ENCODE results near the gene CCDC50. TPM values are rescaled to one million over a fixed set of nuclear protein-coding genes. Genes with fewer than 3 reads are reported as not detected.

Gene CCDC50
- total and polyA plus RNA-seq, 2 of the 8 experiments (the other 6 are each of a cell fraction or from before 2014, with no cell fraction given), result 7.3 to 19.2 TPM

DNA sequence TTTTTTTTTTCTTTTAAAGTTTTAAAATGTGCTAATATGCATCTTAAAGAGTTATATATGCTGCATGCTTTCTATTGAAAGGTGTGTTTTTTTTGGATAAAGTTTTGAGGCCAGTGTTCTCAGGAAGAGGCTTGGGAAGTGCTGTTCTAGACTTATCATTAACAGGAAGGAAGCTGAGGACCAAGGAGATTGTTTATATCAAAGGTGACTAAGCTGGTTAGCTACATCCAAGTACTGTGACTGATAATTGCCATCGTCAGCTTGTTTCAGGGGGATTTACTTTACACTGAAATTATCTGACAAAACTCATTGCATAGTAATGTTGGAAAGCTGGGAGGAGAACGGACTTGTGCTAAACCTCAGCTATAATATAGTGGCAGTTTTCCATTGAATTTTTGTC is 37.5 kb downstream of the CCDC50 start:
- no peak overlapping the region for H3K23ac ChIP-seq (ENCODE audit: insufficient read length)
- no peaks in the 10 kb centered on the region for H4K20me1 ChIP-seq (replicated peaks in 1 of 2; ENCODE audit: control insufficient read depth in 1 of 2, insufficient read depth in 2 of 2, low read length in 2 of 2)
- 88% methylated on average over 2 of the region's 2 CpGs; no CpG with 5 or more reads in 1 of the 2 experiments for WGBS, 2 experiments (ENCODE audit: extremely low coverage in 1 of 2, insufficient coverage in 1 of 2, insufficient read length in 1 of 2, insufficient replicate concordance in 2 of 2, low coverage in 1 of 2, low lambda C conversion rate in 2 of 2, missing lambda C conversion rate in 1 of 2)
- no peak overlapping the region; a peak in 1 of 7 replicates for H3K9ac ChIP-seq (replicated peaks in 1 of 4; ENCODE audit: extremely low read depth in 1 of 4, low read depth in 3 of 4, low read length in 3 of 4)
- H2BK12ac ChIP-seq (ENCODE audit: low read depth, low read length), result no peak overlapping the region
- H3K9me3 ChIP-seq (ENCODE audit: insufficient read depth in 2 of 2, low read depth in 1 of 2, low read length in 1 of 2), result no peaks in the 10 kb centered on the region
- no peak overlapping the region for H4K5ac ChIP-seq (ENCODE audit: insufficient read length, low read depth, low read length)
- H3K4ac ChIP-seq (replicated peaks; ENCODE audit: insufficient read length, low read depth, low read length), result no peak overlapping the region
- POLR2A ChIA-PET (ENCODE audit: partially characterized antibody), result no interaction called here
- DNase-seq (ENCODE audit: low read depth in 1 of 2, low spot score in 2 of 2) (no peak), FAIRE-seq (no peak)
- H3K27ac ChIP-seq (ENCODE audit: low read depth, low read length), result no peak overlapping the region
- peaks cover 0 to 14% (median 6%) of the 10 kb centered on the region in 4 experiments; a peak in 4 of 7 replicates for H3K4me1 ChIP-seq (replicated peaks in 1 of 4; ENCODE audit: control insufficient read depth in 3 of 4, insufficient read depth in 4 of 4, low read length in 3 of 4)
- CTCF ChIA-PET (ENCODE audit: partially characterized antibody), result interaction anchor here (0.7 to 2.7 kb wide), 4 partner anchors 9 to 1190 kb away, joined by 3 to 6 read pairs (median 3); no protein-coding TSS in a partner anchor
- H2BK120ac ChIP-seq (replicated peaks; ENCODE audit: low read depth, low read length), result no peak overlapping the region
- no peaks in the 10 kb centered on the region for H3K36me3 ChIP-seq (ENCODE audit: control insufficient read depth in 2 of 4, insufficient read depth in 4 of 4, low read length in 3 of 4)
- H3K4me3 ChIP-seq (ENCODE audit: extremely low read depth in 1 of 4, insufficient read depth in 2 of 4, low read depth in 3 of 4, low read length in 4 of 4), result no peak overlapping the region
- no peak overlapping the region for H2BK15ac ChIP-seq (ENCODE audit: low read length)
- no peaks in the 10 kb centered on the region for H3K23me2 ChIP-seq (ENCODE audit: low read depth, low read length)
- H2AFZ ChIP-seq (ENCODE audit: low read length), result no peak overlapping the region
- no peak overlapping the region for H3K18ac ChIP-seq (ENCODE audit: extremely low read depth, low read length)
- H2AK5ac ChIP-seq (ENCODE audit: low read depth, low read length), result no peak overlapping the region
- no peaks in the 10 kb centered on the region for H3K27me3 ChIP-seq (replicated peaks in 1 of 4; ENCODE audit: control insufficient read depth in 3 of 4, extremely low read depth in 1 of 4, insufficient read depth in 3 of 4, low read length in 3 of 4)
- no peak overlapping the region for H3K4me2 ChIP-seq (ENCODE audit: insufficient read depth in 1 of 2, low read depth in 2 of 2, low read length in 2 of 2)
- H4K8ac ChIP-seq (ENCODE audit: extremely low read depth, insufficient read depth, low read length), result no peak overlapping the region
- H3K56ac ChIP-seq (replicated peaks; ENCODE audit: insufficient read length, low read depth, low read length), result no peak overlapping the region
- no peaks in the 10 kb centered on the region for H3K79me2 ChIP-seq (ENCODE audit: control insufficient read depth in 1 of 2, insufficient read depth in 2 of 2, low read length in 2 of 2)
- no peaks in the 10 kb centered on the region for H3K79me1 ChIP-seq (ENCODE audit: low read depth, low read length)
- H4K91ac ChIP-seq (replicated peaks; ENCODE audit: insufficient read length, low read length), result no peak overlapping the region
- H2BK20ac ChIP-seq (ENCODE audit: low read length), result no peak overlapping the region
- no peak overlapping the region for H3K14ac ChIP-seq (ENCODE audit: insufficient read length)
- TF ChIP-seq, protein P1, sequence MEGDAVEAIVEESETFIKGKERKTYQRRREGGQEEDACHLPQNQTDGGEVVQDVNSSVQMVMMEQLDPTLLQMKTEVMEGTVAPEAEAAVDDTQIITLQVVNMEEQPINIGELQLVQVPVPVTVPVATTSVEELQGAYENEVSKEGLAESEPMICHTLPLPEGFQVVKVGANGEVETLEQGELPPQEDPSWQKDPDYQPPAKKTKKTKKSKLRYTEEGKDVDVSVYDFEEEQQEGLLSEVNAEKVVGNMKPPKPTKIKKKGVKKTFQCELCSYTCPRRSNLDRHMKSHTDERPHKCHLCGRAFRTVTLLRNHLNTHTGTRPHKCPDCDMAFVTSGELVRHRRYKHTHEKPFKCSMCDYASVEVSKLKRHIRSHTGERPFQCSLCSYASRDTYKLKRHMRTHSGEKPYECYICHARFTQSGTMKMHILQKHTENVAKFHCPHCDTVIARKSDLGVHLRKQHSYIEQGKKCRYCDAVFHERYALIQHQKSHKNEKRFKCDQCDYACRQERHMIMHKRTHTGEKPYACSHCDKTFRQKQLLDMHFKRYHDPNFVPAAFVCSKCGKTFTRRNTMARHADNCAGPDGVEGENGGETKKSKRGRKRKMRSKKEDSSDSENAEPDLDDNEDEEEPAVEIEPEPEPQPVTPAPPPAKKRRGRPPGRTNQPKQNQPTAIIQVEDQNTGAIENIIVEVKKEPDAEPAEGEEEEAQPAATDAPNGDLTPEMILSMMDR (IDR thresholded peaks at IDR 0.05; ENCODE audit: control extremely low read depth in 1 of 3, insufficient read depth in 1 of 3, low read depth in 1 of 3, low read length in 3 of 3), result no peak
- TF ChIP-seq GABPA (IDR thresholded peaks at IDR 0.05; ENCODE audit: borderline replicate concordance, insufficient read depth, low read length), result no peak
- no peak for TF ChIP-seq KDM5A (IDR thresholded peaks at IDR 0.05; ENCODE audit: low read length)
- TF ChIP-seq POU5F1 (IDR thresholded peaks at IDR 0.05; ENCODE audit: low read depth, low read length), result no peak
- no peak for TF ChIP-seq JUN (IDR thresholded peaks at IDR 0.05; ENCODE audit: low read depth, low read length)
- TF ChIP-seq CBX8 (IDR thresholded peaks at IDR 0.05; ENCODE audit: borderline replicate concordance, low read depth, low read length), result no peak
- TF ChIP-seq NANOG (IDR thresholded peaks at IDR 0.05; ENCODE audit: insufficient read depth, low read depth, low read length, poor library complexity, severe bottlenecking), result no peak
- no peak for TF ChIP-seq EGR1 (IDR thresholded peaks at IDR 0.05; ENCODE audit: borderline replicate concordance, low read depth, low read length)
- TF ChIP-seq HDAC6 (IDR thresholded peaks at IDR 0.05; ENCODE audit: low read depth, low read length), result no peak
- no peak for TF ChIP-seq POLR2A (IDR thresholded peaks at IDR 0.05; ENCODE audit: control extremely low read depth in 1 of 2, low read depth in 2 of 2, low read length in 2 of 2)
- H2BK5ac ChIP-seq (ENCODE audit: low read depth, low read length), result no peak overlapping the region

Measured in H1 (cell line).